ENCODE data around the gene TOMM34.

GRCh38 chr20:44976698-44977097 is 16.5 kb upstream of the TOMM34 start:
- TF ChIP-seq GATA2 (IDR thresholded peaks at IDR 0.05; ENCODE audit: low read depth, low read length) (no peak), GATA3 (IDR thresholded peaks at IDR 0.05; ENCODE audit: low read depth, low read length) (no peak)
